Glutamatergic neuron (in vitro differentiated cells): ENCODE results near the gene CHERP. TPM values are rescaled to one million over a fixed set of nuclear protein-coding genes. Genes with fewer than 3 reads are reported as not detected.
A peak's percentile ranks its signal among the peaks of the same experiment; 100 is the strongest.

Source experiments
- DNase-seq: peaks from one replicate; pipeline ENCODE4 v3.0.0; 2022
- H3K27ac Mint-ChIP-seq: one replicate; pipeline ENCODE4 v1.8.0; 2020; ENCODE audit warnings: mild to moderate bottlenecking, mixed read lengths, inconsistent platforms; ENCODE audit not compliant: unreplicated experiment
- H3K27me3 Mint-ChIP-seq: one replicate; pipeline ENCODE4 v1.8.0; 2020; ENCODE audit warnings: mild to moderate bottlenecking, moderate library complexity, mixed read lengths, inconsistent platforms; ENCODE audit not compliant: unreplicated experiment
- H3K36me3 Mint-ChIP-seq: one replicate; pipeline ENCODE4 v1.8.0; 2020; ENCODE audit warnings: mild to moderate bottlenecking, mixed read lengths, inconsistent platforms; ENCODE audit not compliant: unreplicated experiment
- H3K4me1 Mint-ChIP-seq: one replicate; pipeline ENCODE4 v1.8.0; 2020; ENCODE audit warnings: mild to moderate bottlenecking, low read depth, mixed read lengths, inconsistent platforms; ENCODE audit not compliant: unreplicated experiment
- H3K4me3 Mint-ChIP-seq: one replicate; pipeline ENCODE4 v1.8.0; 2020; ENCODE audit warnings: mild to moderate bottlenecking, mixed read lengths, inconsistent platforms; ENCODE audit not compliant: unreplicated experiment
- H3K9me3 Mint-ChIP-seq: one replicate; pipeline ENCODE4 v1.8.0; 2020; ENCODE audit warnings: mild to moderate bottlenecking, moderate library complexity, mixed read lengths, inconsistent platforms; ENCODE audit not compliant: unreplicated experiment
- total RNA-seq: library from RNA; stranded (reverse); fragmentation: NEBNext Ultra II Directional; extraction: Animal tissue kit (Norgen Biotek cat#: 25700); gene quantifications from one replicate; pipeline ENCODE4 v1.2.1, GENCODE V29; 2021; ENCODE audit not compliant: unreplicated experiment
- TF ChIP-seq, protein P1 (sequence below): fragments of 200-600 bp; sonication (generic); IDR thresholded peaks from one replicate; pipeline ENCODE4 v1.5.0; 2021; ENCODE audit not compliant: partially characterized antibody, unreplicated experiment

Gene CHERP
- total RNA-seq, 1 donor from 2014 or later: 50.7 TPM

DNA sequence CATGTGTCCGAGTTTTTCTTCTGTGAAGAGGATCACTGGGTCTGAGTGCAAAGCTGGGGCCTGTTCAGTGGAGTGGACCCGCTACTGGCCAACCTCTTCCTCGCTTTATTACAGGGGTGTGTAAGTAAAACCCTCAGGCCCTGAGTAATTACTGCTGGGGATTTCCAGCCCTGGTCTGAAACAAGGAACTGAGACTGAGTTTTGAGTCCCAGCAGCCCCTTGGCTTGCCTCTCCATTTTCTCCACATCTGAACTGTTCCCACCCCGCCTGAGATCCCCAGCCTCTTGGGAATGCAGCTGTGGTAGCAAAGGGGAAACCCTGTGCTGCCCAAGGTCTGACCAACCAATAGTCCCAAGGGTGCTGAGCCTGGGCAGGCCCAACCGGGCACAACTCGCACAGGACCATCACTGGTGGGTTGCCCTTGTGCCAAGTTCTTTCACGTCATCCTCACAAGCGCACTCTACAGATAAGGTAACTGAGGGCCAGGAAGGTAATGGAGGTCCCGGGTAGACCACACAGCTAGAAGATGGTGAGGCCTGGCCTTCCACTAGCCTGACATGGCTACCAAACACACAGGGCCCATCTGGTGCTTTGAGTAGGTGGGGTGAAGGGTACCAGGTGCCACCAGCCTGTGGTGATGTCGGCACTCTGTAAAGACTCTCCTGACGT lies 43.7 kb upstream of the CHERP start:
- DNase-seq: no peak
- Mint-ChIP-seq H3K27me3 (peaks cover 3% of the 10 kb centered on the region), H3K4me1 (peaks cover 65% of the 10 kb centered on the region), H3K9me3 (peaks cover 13% of the 10 kb centered on the region), H3K27ac (peak overlapping the region; percentile 94), H3K4me3 (peak overlapping the region; percentile 80), H3K36me3 (no peaks in the 10 kb centered on the region)
- TF ChIP-seq, protein P1, sequence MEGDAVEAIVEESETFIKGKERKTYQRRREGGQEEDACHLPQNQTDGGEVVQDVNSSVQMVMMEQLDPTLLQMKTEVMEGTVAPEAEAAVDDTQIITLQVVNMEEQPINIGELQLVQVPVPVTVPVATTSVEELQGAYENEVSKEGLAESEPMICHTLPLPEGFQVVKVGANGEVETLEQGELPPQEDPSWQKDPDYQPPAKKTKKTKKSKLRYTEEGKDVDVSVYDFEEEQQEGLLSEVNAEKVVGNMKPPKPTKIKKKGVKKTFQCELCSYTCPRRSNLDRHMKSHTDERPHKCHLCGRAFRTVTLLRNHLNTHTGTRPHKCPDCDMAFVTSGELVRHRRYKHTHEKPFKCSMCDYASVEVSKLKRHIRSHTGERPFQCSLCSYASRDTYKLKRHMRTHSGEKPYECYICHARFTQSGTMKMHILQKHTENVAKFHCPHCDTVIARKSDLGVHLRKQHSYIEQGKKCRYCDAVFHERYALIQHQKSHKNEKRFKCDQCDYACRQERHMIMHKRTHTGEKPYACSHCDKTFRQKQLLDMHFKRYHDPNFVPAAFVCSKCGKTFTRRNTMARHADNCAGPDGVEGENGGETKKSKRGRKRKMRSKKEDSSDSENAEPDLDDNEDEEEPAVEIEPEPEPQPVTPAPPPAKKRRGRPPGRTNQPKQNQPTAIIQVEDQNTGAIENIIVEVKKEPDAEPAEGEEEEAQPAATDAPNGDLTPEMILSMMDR: no peak

GRCh38 chr19:16585094-16585801 lies 43.0 kb upstream of the CHERP start:
- no peaks in the 10 kb centered on the region for H3K36me3 Mint-ChIP-seq
- no peak for DNase-seq
- peak overlapping the region; percentile 80 for H3K4me3 Mint-ChIP-seq
- TF ChIP-seq, protein P1: no peak
- peaks cover 3% of the 10 kb centered on the region for H3K27me3 Mint-ChIP-seq
- H3K9me3 Mint-ChIP-seq: peaks cover 14% of the 10 kb centered on the region
- peaks cover 67% of the 10 kb centered on the region for H3K4me1 Mint-ChIP-seq
- peak overlapping the region; percentile 94 for H3K27ac Mint-ChIP-seq

- H3K27me3 Mint-ChIP-seq: peaks cover 3% of the 10 kb centered on the region
- peaks cover 62% of the 10 kb centered on the region for H3K4me1 Mint-ChIP-seq
- peak overlapping the region; percentile 80 for H3K4me3 Mint-ChIP-seq
- peaks cover 14% of the 10 kb centered on the region for H3K9me3 Mint-ChIP-seq
- H3K27ac Mint-ChIP-seq: peak overlapping the region; percentile 94
- H3K36me3 Mint-ChIP-seq: no peaks in the 10 kb centered on the region
- DNase-seq: peak; percentile 87
- TF ChIP-seq, protein P1: no peak
These were observed 42.2 kb upstream of the CHERP start for GRCh38 chr19:16584248-16585093.

DNA sequence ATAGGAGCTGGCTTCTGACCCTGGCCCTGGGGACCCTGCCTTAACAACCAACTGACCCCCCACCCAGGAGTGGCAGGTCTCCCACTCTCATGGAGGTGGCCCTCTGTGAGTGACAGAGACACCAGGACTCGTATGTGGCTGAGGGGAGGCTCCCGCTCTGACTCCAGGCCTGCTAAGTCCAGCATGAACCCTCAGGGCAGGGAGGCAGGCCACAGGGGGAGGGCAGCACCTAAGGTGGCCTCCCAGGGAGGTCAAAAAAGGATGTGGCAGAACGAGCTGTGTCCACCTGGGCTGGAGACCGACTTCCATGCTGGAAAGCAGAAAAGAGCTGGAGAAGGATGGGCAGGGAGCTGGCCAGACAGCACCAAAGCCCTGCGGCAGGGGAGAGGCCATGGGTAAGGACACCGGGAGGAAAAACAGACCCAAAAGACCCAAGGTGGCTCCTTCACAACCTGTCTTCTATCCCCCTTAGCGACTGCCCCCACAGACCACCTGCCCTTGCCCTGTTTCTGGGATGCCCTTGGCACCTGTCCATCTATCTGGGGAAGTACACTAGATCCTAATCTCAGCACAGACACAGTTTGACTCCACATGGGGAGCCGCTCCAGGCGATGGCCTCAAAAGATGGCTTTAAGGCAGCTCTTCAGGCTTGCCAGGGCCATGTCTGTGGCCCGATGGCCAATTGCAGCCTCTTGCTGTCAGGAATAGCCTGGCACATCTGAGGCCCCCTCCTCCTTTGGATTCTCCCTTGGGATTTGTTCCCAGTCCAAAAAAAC lies 40.4 kb upstream of the CHERP start:
- peak overlapping the region; percentile 94 for H3K27ac Mint-ChIP-seq
- no peak overlapping the region for H3K4me3 Mint-ChIP-seq
- peaks cover 52% of the 10 kb centered on the region for H3K4me1 Mint-ChIP-seq

More for the DNA sequence above, 40.4 kb upstream of the CHERP start:
- H3K36me3 Mint-ChIP-seq: no peaks in the 10 kb centered on the region
- peaks cover 11% of the 10 kb centered on the region for H3K9me3 Mint-ChIP-seq
- TF ChIP-seq, protein P1: no peak
- DNase-seq: no peak
- H3K27me3 Mint-ChIP-seq: peaks cover 6% of the 10 kb centered on the region
